DMS53 treated with DMSO at 0.1 percent for 48 hours (cell line): Measurements from ENCODE around the gene KRT79.

Experiments
- DNase-seq: peaks from one replicate; lab custom pipeline; 2025; ENCODE audit not compliant: unreplicated experiment; lab: John Stamatoyannopoulos, UW

The KRT79 gene

DNA sequence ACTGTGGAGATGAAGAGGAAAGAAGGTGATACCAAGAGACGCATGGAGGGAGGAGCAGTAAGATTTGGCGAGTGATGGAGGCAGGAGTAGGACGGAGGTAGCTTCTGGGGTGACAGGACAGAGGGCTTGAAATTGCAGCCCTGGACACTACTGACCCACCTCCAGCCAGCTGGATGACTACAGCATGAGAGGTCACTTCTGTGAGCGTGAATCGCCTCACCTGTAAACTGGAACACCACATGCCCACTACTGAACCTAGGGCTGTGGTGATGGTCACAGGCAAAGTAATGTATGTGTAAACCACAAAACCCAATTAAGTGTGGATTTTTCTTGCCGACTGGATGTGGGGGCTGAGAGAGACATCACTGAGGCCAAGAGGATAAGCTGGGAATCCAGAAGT is 13.6 kb downstream of the KRT79 start:
- no peak for DNase-seq

DNA sequence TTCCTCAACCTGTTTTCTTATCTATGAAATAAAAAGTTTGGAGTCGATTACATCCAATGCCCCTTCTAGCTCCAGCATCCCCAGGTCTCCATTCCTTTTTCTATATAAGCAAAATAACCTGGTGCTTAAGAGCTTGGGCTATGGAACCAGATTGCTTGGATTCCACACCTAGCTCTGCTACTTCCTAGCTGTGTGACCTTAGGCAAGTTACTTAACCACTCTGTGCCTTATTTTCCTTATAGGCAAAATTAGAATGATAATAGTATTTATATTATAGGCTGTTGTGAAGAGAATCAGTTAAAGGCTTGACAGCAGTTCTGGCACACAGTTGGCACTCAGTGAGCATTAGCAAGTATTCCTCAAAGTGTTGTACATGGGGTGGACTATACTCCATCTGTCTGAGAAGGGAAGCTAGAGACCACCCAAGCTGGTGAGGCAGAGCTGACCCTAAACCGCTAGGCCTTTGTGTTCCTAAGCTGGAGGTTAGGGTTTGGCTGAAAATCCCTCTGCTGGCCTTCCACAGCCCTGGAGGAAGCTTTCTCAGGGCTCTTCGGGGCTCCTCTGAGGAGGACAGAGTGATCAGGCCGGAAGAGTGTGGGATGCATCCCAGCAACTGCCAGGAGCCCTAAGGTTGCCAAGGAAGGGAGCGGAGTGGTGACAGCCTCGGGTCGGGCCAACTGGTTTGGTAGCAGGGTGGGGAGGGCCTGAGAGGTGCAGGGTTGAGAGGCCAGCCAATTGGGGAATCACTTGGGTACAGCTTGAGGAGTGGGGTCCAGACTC is 14.2 kb downstream of the KRT79 start:
- no peak for DNase-seq

DNA sequence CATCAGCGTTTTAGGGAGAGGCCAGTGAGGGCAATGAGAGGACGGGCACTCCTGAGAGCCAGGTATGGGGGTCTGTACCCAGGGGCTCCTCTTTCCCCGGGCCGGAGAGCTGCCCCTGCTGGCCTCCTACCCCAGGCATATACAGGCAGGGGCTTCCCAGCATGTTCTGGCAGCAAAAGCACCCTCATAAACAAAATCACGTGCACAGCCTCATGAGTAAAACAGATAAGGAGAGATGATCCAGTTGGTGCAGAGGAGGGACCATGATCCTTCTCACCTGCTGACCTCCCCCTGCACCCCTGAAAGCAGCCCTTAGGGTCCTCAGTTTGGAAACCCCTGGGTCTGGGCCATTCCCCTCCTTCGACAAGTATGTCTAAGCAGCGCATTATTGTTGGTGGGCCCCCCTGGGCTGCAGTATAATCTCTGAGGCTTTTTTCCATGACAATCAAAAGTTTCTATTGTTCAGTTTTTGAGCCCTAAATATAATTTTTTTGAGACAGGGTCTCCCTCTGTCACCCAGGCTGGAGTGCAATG is 15.2 kb downstream of the KRT79 start:
- no peak for DNase-seq

DNA sequence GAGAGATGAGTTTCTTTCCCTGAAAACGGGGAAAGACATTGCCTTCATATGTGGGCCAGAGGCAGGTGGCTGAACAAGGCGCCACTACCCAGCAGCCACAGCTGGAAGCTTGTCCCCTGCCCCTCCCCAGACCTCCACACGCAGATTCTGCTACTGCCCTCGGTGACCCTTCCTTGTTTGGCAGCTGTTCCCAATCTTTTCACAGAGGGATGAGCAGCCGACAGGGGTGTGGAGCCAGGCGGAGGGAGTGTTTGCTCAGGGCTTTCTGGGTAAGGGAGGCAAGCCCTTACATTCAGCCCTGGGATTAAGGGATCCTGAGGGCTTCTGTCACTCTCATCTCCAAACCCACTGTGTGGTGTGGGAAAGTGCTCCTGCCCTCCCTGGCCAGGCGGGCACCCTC is 15.7 kb downstream of the KRT79 start:
- DNase-seq, result no peak

DNA sequence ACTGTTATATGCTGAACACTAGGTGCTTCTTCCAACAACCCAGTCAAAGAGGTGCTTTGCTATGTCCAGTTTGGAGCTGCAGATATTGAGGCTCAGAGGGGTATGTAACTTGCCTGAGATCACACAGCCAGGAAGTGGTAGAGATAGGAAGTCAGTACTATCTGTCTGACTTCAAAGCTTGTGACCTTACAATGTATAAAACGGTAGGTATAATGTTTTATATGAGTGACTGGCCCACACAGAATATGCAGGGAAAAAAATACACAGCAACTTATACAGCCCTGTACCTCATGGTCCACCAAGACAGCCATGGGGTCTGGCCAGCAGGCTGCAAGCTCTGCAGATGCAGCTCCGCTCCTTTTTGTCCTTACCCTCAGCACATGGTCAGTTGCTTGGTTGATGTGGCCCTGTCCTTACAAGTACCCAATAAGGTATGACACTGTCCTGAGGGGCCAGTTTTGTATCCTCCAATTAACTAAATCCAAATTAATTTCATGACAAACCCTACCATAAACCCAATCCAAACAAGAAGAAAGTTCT is 16.3 kb downstream of the KRT79 start:
- no peak for DNase-seq

DNA sequence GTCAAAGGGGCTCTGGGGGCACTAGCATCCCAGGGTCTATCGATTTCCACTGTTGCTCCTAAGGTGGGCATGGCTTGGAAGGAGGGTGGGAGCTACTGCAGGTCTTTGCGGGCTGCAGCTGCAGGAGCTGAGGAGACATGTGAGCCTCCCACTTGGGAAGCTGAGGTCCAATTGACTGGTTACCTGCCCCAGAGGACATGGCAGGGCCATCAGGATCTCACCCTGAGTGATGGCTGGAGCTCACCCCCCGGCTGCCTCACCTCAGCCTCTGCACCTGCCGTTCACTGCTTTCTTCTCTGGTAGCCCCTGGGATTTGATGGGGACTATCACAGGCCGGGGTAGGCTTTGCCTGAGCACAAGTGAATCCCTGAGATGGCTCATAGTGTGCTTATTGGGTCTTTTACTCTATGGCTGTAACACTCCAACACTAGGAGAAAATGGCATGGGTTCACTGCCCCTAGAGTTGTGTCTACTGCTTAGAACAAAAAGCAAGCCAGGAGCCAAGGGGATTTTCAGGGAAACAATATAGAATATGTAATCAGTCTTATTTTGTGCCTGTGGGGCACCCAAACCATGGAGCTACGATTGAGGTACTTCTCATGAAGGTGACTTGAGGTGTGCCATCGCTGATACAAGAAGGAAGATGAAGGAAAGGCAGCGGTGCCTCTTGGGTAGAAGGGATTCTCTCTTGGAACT is 17.0 kb downstream of the KRT79 start:
- DNase-seq, result no peak

DNA sequence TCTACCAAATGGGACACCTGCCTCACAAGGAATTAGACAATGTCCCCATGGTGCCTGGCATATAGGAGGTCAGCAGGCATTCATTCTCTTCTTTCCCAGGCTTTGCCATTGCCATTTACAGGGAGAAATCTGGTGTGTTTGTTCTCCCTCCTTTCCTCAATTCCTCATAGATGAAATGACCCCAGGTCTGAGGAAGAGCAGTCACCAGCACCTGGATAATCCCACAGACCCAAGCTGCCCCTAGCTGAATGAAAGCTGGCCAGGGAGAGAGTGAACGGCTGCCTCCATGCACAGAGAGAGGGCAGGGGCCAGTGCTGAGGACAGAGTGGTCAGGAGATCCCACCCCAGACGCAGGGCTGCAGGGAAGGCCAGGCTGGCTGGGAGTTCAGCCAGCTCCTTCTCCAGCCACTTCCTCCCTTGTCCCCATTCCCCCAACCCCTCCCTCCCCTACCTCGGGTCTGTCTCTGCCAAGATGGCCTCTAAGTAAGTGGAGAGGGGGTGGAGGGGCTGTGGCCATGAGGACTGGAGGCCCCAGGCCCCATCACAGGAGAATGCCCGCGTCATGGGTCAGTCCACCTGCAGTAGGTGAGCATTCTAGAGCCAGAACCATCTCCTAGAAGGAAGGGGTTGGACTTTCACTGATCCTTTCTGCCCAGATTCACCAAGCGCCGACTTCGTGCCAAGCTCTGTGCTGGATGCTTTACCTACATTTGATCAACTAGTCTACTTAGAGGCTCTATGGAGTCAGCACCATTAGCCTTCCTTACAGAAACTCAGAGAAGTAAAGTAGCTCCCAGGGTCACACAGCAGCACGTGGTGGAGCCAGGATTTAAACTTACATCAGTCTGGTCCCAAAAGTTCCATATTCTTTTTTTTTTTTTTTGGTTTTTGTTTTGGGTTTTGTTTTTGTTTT is 18.2 kb downstream of the KRT79 start:
- DNase-seq, result no peak

DNA sequence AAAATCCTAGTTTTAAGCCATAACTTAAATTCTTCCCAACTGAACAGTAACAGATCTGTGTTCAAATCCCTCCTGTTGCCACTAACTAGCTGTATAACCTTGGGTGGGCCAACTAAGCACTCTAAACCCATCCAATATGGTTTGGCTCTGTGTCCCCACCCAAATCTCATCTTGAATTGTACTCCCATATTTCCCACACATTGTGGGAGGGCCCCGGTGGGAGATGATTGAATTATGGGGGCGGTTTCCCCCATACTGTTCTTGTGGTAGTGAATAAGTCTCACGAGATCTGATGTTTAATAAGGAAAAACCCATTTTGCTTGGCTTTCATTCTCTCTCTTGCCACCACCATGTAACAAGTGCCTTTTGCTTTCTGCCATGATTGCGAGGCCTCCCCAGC is 18.9 kb downstream of the KRT79 start:
- DNase-seq, result no peak

DNA sequence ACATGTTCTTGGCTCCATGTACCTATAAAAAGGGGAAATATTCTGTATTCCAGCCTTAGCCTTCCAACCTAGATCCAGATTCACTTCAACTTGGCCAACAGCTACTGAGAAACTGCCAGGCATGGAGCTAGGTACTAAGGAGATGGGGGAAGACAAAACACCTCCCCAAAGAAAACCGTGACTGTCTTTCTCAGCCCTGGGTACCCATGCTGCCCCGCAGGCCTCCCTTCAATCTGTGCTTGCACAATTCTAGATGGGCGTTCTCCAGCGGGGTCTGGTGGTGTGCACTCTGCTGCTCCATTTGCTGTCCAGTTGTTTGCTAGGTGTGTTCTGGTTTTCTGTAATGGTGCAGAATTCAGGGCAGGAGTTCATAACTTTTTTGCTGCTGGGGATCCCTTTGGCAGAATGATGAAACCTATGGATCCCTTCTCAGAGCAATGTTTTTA is 19.4 kb downstream of the KRT79 start:
- no peak for DNase-seq

DNA sequence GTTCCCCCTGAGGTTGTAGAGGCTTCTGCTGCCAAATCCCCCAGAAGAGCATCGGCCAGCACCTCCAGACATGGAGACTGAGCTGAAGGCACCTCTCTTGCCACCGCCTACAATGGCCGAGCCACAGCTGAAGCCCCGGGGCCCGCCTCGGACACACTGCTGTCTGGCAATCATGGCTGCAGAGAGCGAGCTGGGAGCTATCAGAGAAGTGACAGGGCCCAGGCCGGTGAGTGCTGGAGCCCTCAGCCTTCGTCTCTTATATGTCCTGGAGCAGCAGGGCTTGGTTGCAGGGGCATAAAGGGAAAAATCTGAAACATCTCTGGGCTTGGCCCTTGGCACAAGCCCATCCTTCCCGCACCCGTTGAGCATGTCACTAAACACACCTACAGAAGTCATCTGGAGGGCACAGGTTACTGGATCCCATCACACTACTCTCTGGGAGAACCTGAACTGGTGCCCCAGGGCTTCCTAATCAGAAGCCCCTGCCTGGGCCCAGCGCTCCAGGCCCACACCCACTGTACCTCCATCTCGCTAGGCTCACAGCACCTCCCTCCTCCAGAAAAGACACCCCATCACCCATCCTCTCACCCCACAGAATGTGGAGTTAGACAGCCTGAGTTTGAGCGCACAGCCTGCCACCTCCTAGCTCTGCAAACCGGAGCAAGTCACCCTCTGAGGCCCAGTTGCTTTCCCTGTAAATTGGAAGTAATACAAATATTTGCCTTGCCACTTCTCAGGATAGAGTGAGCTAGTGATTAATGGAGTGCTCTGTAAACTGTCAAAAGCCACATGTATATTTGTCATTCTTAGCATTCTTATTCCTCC is 20.0 kb downstream of the KRT79 start, which contains the start of gene KRT4:
Gene KRT4, minus strand, starts transcription at position 232 of the 825 bp plus-strand sequence. Its CDS starts 58 bp downstream, at position 174.
- DNase-seq, result peak; percentile 77

DNA sequence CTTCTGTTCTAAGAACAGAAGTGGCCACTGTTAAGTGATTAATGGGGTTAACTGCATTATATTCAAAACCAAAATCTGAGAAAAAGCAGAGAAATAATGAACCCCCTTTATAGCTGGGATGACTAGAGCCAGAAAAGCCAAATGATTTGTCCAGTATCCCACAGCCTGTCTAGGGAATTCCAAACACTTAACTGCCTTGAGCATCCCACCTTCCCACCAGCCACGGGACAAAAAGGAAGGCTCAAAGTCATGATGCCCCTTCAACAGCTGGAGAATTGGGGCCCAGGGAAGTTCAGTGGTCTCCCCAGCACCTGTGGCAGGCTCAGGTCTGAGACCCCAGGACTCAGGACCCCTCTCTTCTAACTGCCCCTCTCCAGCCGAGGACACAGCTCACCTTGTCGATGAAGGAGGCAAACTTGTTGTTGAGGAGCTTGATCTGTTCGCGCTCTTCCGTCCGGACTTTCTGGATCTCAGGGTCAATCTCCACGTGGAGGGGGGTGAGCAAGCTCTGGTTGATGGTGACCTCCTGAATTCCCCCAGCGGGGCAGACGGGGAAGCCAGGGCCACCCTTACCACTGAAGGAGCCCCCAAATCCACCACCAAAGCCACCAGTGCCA is 20.8 kb downstream of the KRT79 start:
- DNase-seq, result no peak

DNA sequence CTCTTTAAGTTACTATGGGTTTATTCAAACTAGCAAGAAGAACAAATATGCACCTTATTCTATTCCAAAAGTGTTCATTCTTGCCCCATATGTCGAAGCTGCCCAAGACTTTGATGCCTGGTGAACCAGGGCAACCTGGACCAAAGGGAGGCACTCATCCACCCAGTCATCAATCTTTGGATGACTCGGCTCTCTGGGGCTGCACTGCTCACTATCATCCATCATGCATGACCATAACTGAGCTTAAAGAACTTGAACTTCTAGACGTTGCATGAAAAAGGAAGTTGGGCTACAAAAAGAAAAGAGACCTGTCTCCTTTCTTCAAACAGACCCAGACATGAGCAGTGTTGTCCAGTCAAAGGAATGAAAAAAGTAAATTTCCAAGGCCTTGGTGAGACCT is 21.4 kb downstream of the KRT79 start:
- DNase-seq, result no peak

DNA sequence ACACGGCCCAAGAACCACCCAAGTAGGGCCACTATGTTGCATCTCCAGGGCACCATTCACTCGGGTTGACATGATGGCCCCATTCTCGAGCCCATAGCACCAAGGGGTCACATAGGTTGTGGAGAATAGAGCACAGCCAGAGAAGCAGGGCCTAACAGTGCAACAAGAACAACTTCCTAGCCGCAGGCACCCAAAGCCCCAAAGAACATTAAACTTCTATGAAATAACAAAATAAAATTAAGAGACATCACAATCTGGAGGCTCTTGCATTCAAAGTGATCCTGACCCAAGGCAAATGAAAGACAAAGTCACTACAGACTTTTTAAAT is 22.1 kb downstream of the KRT79 start:
- no peak for DNase-seq

DNA sequence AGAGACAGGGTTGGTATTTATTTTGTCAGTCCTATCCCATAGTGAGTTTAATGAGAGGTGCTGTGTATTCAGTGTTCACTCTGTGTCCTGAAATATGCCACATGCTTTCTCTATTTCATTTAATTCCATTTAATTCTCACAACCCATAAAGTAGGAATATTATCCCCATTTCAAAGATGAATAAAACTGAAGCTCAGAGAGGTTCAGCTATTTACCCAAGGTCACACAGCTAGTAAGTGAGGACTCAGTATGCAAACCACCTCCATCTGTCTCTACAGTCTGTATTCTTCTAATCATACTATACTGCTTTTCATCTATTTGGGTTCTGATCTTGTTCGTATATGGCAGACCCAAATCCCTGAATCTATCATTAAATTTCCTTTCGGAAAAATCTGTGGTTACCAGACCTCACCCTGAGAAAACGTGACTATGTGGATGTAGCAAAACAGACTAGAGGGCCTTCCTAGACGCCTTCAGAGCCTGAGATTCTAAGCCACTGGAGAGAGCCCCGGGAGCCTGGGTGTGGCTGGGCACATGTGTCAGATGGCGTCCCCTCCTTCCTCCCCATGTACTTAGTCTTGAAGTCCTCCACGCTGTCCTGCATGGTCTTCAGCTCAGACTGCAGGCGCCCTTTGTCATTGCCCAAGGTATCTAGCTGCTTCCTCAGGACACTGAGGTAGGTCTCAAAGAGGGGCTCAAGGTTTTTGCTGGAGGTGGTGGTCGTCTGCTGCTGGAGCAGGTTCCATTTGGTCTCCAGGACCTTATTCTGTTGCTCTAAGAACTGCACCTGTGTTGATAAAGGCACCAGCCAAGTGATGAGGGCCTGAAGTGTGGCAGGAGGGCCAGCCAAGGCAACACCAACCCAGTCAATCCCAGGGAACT is 22.7 kb downstream of the KRT79 start:
- DNase-seq, result no peak

DNA sequence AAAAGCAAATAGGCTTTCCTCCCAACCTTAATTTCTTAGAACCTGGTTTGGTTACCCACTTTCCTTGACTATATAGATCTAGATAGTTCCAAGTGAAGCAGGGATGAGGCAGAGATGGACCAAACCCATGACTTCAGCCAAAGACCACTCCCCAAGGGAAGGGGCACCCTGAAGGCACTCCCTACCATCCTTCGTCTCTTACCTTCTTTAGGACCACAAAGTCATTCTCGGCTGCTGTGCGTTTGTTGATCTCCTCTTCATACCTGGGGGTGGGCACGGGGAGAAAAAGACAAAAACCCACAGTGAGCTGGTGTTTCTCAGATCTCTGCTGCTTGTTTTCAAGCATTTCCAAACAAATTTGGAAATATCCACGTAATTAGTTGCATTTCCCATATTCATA is 23.6 kb downstream of the KRT79 start:
- no peak for DNase-seq

DNA sequence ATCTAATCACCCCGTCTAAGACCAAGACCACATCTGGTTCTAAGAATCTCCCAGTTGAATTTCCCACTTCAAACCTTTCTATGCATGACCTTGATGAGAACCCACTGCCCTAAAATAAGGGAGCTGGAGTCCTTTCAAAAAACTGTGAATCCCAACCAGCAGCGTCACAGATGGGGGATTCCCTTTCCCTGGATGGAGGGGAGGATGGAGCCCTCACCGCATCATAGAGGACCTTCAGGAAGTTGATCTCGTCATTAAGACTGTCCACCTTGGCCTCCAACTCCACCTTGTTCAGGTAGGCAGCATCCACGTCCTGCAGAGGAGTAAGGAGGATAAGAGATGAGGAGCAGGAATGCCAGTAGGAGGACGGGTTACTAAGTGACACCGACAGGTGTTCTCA is 24.9 kb downstream of the KRT79 start:
- no peak for DNase-seq

DNA sequence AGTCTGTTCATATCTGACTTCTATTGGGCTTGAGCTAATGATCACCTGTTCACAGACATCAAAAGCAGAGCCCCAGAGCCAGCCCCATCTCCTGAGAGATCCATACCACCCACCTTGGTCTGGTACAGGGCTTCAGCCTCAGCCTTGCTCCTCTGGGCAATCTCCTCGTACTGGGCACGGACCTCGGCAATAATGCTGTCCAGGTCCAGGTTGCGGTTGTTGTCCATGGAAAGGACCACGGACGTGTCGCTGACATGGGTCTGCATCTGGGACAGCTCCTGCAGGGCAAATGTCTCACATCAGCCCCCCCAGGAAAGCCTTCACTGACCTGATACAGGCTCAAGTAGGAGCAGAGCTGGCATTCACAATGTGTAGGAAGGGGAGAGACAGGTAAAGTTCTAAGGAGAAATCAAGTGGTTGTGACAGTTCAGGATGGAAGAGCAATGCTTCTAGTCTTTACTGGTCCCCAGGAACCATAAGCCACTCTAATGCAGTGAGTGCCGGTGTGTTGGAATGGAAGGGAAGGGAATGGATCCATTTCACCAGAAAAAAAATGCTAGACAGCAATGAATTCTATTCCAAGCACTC is 25.4 kb downstream of the KRT79 start:
- DNase-seq, result no peak
